Measurements from ENCODE around the gene ELMO2.

The ELMO2 gene

GRCh38 chr20:46365487-46366220 is 40.8 kb downstream of the ELMO2 start:
- no peaks in the 10 kb centered on the region for H3K27me3 ChIP-seq (ENCODE audit: control insufficient read depth, insufficient read depth, low read length)
- no peak overlapping the region for H3K4me3 ChIP-seq (ENCODE audit: low read depth, low read length)
- H3K9ac ChIP-seq (ENCODE audit: low read depth, low read length) = no peak overlapping the region
- no peaks in the 10 kb centered on the region for H3K4me1 ChIP-seq (ENCODE audit: control insufficient read depth, insufficient read depth, low read length)
- no peaks in the 10 kb centered on the region for H3K9me3 ChIP-seq (ENCODE audit: control insufficient read depth, insufficient read depth, low read length)
- peaks cover 35% of the 10 kb centered on the region for H3K36me3 ChIP-seq (ENCODE audit: control insufficient read depth, insufficient read depth, low read length)

GRCh38 chr20:46364670-46365486 is 41.5 kb downstream of the ELMO2 start:
- Histone ChIP-seq H3K36me3 (ENCODE audit: control insufficient read depth, insufficient read depth, low read length) (peaks cover 28% of the 10 kb centered on the region), H3K4me1 (ENCODE audit: control insufficient read depth, insufficient read depth, low read length) (no peaks in the 10 kb centered on the region), H3K4me3 (ENCODE audit: low read depth, low read length) (peak overlapping the region; percentile 63), H3K27me3 (ENCODE audit: control insufficient read depth, insufficient read depth, low read length) (no peaks in the 10 kb centered on the region), H3K9me3 (ENCODE audit: control insufficient read depth, insufficient read depth, low read length) (no peaks in the 10 kb centered on the region), H3K9ac (ENCODE audit: low read depth, low read length) (peak overlapping the region; percentile 87)

GRCh38 chr20:46363874-46364669 is 42.3 kb downstream of the ELMO2 start:
- H3K36me3 ChIP-seq (ENCODE audit: control insufficient read depth, insufficient read depth, low read length) = peaks cover 22% of the 10 kb centered on the region
- peak overlapping the region; percentile 81 for H3K4me3 ChIP-seq (ENCODE audit: low read depth, low read length)

GRCh38 chr20:46362921-46363867 is 43.2 kb downstream of the ELMO2 start:
- Histone ChIP-seq H3K9ac (ENCODE audit: low read depth, low read length) (peak overlapping the region; percentile 83), H3K4me1 (ENCODE audit: control insufficient read depth, insufficient read depth, low read length) (no peaks in the 10 kb centered on the region), H3K36me3 (ENCODE audit: control insufficient read depth, insufficient read depth, low read length) (peaks cover 15% of the 10 kb centered on the region), H3K9me3 (ENCODE audit: control insufficient read depth, insufficient read depth, low read length) (no peaks in the 10 kb centered on the region), H3K27me3 (ENCODE audit: control insufficient read depth, insufficient read depth, low read length) (no peaks in the 10 kb centered on the region), H3K4me3 (ENCODE audit: low read depth, low read length) (peak overlapping the region; percentile 81)

More at GRCh38 chr20:46363874-46364669, 42.3 kb downstream of the ELMO2 start:
- Histone ChIP-seq H3K4me1 (ENCODE audit: control insufficient read depth, insufficient read depth, low read length) (no peaks in the 10 kb centered on the region), H3K9ac (ENCODE audit: low read depth, low read length) (peak overlapping the region; percentile 87), H3K27me3 (ENCODE audit: control insufficient read depth, insufficient read depth, low read length) (no peaks in the 10 kb centered on the region), H3K9me3 (ENCODE audit: control insufficient read depth, insufficient read depth, low read length) (no peaks in the 10 kb centered on the region)

GRCh38 chr20:46361811-46362210 is 44.6 kb downstream of the ELMO2 start:
- Histone ChIP-seq H3K27me3 (ENCODE audit: control insufficient read depth, insufficient read depth, low read length) (no peaks in the 10 kb centered on the region), H3K4me1 (ENCODE audit: control insufficient read depth, insufficient read depth, low read length) (no peaks in the 10 kb centered on the region), H3K36me3 (ENCODE audit: control insufficient read depth, insufficient read depth, low read length) (peaks cover 5% of the 10 kb centered on the region), H3K4me3 (ENCODE audit: low read depth, low read length) (no peak overlapping the region), H3K9ac (ENCODE audit: low read depth, low read length) (peak overlapping the region; percentile 54), H3K9me3 (ENCODE audit: control insufficient read depth, insufficient read depth, low read length) (no peaks in the 10 kb centered on the region)

- Histone ChIP-seq H3K9ac (ENCODE audit: low read depth, low read length) (peak overlapping the region; percentile 54), H3K4me3 (ENCODE audit: low read depth, low read length) (no peak overlapping the region), H3K9me3 (ENCODE audit: control insufficient read depth, insufficient read depth, low read length) (no peaks in the 10 kb centered on the region), H3K36me3 (ENCODE audit: control insufficient read depth, insufficient read depth, low read length) (peaks cover 2% of the 10 kb centered on the region), H3K27me3 (ENCODE audit: control insufficient read depth, insufficient read depth, low read length) (no peaks in the 10 kb centered on the region), H3K4me1 (ENCODE audit: control insufficient read depth, insufficient read depth, low read length) (no peaks in the 10 kb centered on the region)
These were observed 45.0 kb downstream of the ELMO2 start for GRCh38 chr20:46361381-46361780.

- Histone ChIP-seq H3K4me1 (ENCODE audit: control insufficient read depth, insufficient read depth, low read length) (no peaks in the 10 kb centered on the region), H3K9me3 (ENCODE audit: control insufficient read depth, insufficient read depth, low read length) (no peaks in the 10 kb centered on the region), H3K27me3 (ENCODE audit: control insufficient read depth, insufficient read depth, low read length) (no peaks in the 10 kb centered on the region), H3K9ac (ENCODE audit: low read depth, low read length) (no peak overlapping the region), H3K36me3 (ENCODE audit: control insufficient read depth, insufficient read depth, low read length) (peaks cover 7% of the 10 kb centered on the region), H3K4me3 (ENCODE audit: low read depth, low read length) (no peak overlapping the region)
These were observed 47.1 kb downstream of the ELMO2 start for GRCh38 chr20:46359233-46359751.

GRCh38 chr20:46358346-46359058 is 47.9 kb downstream of the ELMO2 start:
- H3K9me3 ChIP-seq (ENCODE audit: control insufficient read depth, insufficient read depth, low read length) = no peaks in the 10 kb centered on the region
- H3K36me3 ChIP-seq (ENCODE audit: control insufficient read depth, insufficient read depth, low read length) = peaks cover 7% of the 10 kb centered on the region
- no peak overlapping the region for H3K4me3 ChIP-seq (ENCODE audit: low read depth, low read length)
- no peaks in the 10 kb centered on the region for H3K4me1 ChIP-seq (ENCODE audit: control insufficient read depth, insufficient read depth, low read length)
- no peaks in the 10 kb centered on the region for H3K27me3 ChIP-seq (ENCODE audit: control insufficient read depth, insufficient read depth, low read length)
- no peak overlapping the region for H3K9ac ChIP-seq (ENCODE audit: low read depth, low read length)

GRCh38 chr20:46357030-46357514 is 49.3 kb downstream of the ELMO2 start:
- no peak overlapping the region for H3K4me3 ChIP-seq (ENCODE audit: low read depth, low read length)
- H3K27me3 ChIP-seq (ENCODE audit: control insufficient read depth, insufficient read depth, low read length) = no peaks in the 10 kb centered on the region
- no peaks in the 10 kb centered on the region for H3K9me3 ChIP-seq (ENCODE audit: control insufficient read depth, insufficient read depth, low read length)
- H3K9ac ChIP-seq (ENCODE audit: low read depth, low read length) = no peak overlapping the region
- peaks cover 7% of the 10 kb centered on the region for H3K36me3 ChIP-seq (ENCODE audit: control insufficient read depth, insufficient read depth, low read length)
- H3K4me1 ChIP-seq (ENCODE audit: control insufficient read depth, insufficient read depth, low read length) = no peaks in the 10 kb centered on the region

Measured in iPS-15b (cell line).